WTC11 (cell line): ENCODE results near the gene PRRT1. TPM values are rescaled to one million over a fixed set of nuclear protein-coding genes. Genes with fewer than 3 reads are reported as not detected.
A peak's percentile ranks its signal among the peaks of the same experiment; 100 is the strongest.

Source experiments
- ATAC-seq: fragments of 200-7000 bp; cut with Tn5 transposase; 2 replicates; pipeline ENCODE4 v1.10.0; 2021; ENCODE audit warnings: mild to moderate bottlenecking, moderate library complexity
- CTCF ChIA-PET: fragments of 300-600 bp; sonication (Branson Sonifier 250); formaldehyde crosslinking; loops from one replicate; lab custom pipeline; 2021; ENCODE audit warnings: antibody characterized with exemption; lab: Charles Lee
- POLR2A ChIA-PET: fragments of 350-600 bp; sonication (Branson Sonifier 250); formaldehyde crosslinking; loops from one replicate; lab custom pipeline; 2021; ENCODE audit warnings: antibody characterized with exemption; lab: Charles Lee
- DNase-seq: peaks from one replicate; pipeline ENCODE4 v3.0.0; 2021; ENCODE audit warnings: low spot score
- H3K27ac Mint-ChIP-seq: 2 replicates; pipeline ENCODE4 v1.8.0; 2021; ENCODE audit warnings: mixed read lengths
- H3K27me3 Mint-ChIP-seq: 2 replicates; pipeline ENCODE4 v1.8.0; 2021; ENCODE audit warnings: low read depth, mild to moderate bottlenecking, moderate library complexity, mixed read lengths
- H3K36me3 Mint-ChIP-seq: 2 replicates; pipeline ENCODE4 v1.8.0; 2021; ENCODE audit warnings: mixed read lengths
- H3K4me1 Mint-ChIP-seq: 2 replicates; pipeline ENCODE4 v1.8.0; 2022; ENCODE audit warnings: mixed read lengths
- H3K4me3 Mint-ChIP-seq: 2 replicates; pipeline ENCODE4 v1.8.0; 2021; ENCODE audit warnings: mild to moderate bottlenecking, moderate library complexity, mixed read lengths
- H3K9me3 Mint-ChIP-seq: 2 replicates; pipeline ENCODE4 v1.8.0; 2021; ENCODE audit warnings: mixed read lengths
- ARID4B ChIP-seq: sonication (generic); formaldehyde crosslinking; IDR thresholded peaks from 2 replicates; pipeline ENCODE4 v1.8.0; 2023; ENCODE audit warnings: missing genetic modification reagents, mild to moderate bottlenecking, borderline replicate concordance
- ATF3 ChIP-seq: sonication (generic); formaldehyde crosslinking; conservative IDR thresholded peaks from 2 replicates; pipeline ENCODE4 v1.8.1; 2022; ENCODE audit warnings: mild to moderate bottlenecking, missing genetic modification reagents
- CBFB ChIP-seq: sonication (generic); formaldehyde crosslinking; IDR thresholded peaks from 2 replicates; pipeline ENCODE4 v1.8.1; 2022; ENCODE audit warnings: mild to moderate bottlenecking, low read depth, missing genetic modification reagents
- HMGXB4 ChIP-seq: sonication (generic); formaldehyde crosslinking; IDR thresholded peaks from 2 replicates; pipeline ENCODE4 v1.8.1; 2023; ENCODE audit warnings: mild to moderate bottlenecking, moderate library complexity, missing genetic modification reagents
- IRF1 ChIP-seq: sonication (generic); formaldehyde crosslinking; IDR thresholded peaks from 2 replicates; pipeline ENCODE4 v1.8.0; 2023; ENCODE audit warnings: missing genetic modification reagents
- KAT7 ChIP-seq: sonication (generic); formaldehyde crosslinking; IDR thresholded peaks from 2 replicates; pipeline ENCODE4 v1.8.1; 2023; ENCODE audit warnings: missing genetic modification reagents, mild to moderate bottlenecking, borderline replicate concordance
- MAX ChIP-seq: sonication (generic); formaldehyde crosslinking; IDR thresholded peaks from 2 replicates; pipeline ENCODE4 v1.8.0; 2022; ENCODE audit warnings: mild to moderate bottlenecking, missing genetic modification reagents
- NR1H2 ChIP-seq: sonication (generic); formaldehyde crosslinking; IDR thresholded peaks from 2 replicates; pipeline ENCODE4 v1.9.0; 2021; ENCODE audit warnings: mild to moderate bottlenecking, moderate library complexity, missing genetic modification reagents
- SOX15 ChIP-seq: fragments of 250-450 bp; sonication (Bioruptor Pico); IDR thresholded peaks from 2 replicates; pipeline ENCODE4 v1.9.0; 2021; ENCODE audit warnings: mild to moderate bottlenecking
- ZMAT4 ChIP-seq: fragments of 250-450 bp; sonication (Bioruptor Pico); IDR thresholded peaks from 2 replicates; pipeline ENCODE4 v1.9.0; 2021; ENCODE audit warnings: mild to moderate bottlenecking
- ZNF219 ChIP-seq: sonication (generic); formaldehyde crosslinking; IDR thresholded peaks from 2 replicates; pipeline ENCODE4 v1.8.0; 2023; ENCODE audit warnings: missing genetic modification reagents, mild to moderate bottlenecking, borderline replicate concordance
- ZNF416 ChIP-seq: fragments of 250-450 bp; sonication (Bioruptor Pico); IDR thresholded peaks from 2 replicates; pipeline ENCODE4 v1.9.0; 2021; ENCODE audit warnings: mild to moderate bottlenecking, inconsistent platforms
- ZNF532 ChIP-seq: fragments of 250-450 bp; sonication (Bioruptor Pico); IDR thresholded peaks from 2 replicates; pipeline ENCODE4 v1.9.0; 2021; ENCODE audit warnings: mild to moderate bottlenecking, borderline replicate concordance
- total RNA-seq: library from RNA; stranded (reverse); gene quantifications from 3 replicates; pipeline ENCODE4 v1.2.3, GENCODE V29; 2021

Gene PRRT1
- total RNA-seq, 1 experiment from 2014 or later, result 1.6 TPM

- no peak overlapping the region for H3K27ac Mint-ChIP-seq
These were observed 30.3 kb upstream of the PRRT1 start for GRCh38 chr6:32181915-32182529.

GRCh38 chr6:32181148-32181702 is 29.5 kb upstream of the PRRT1 start:
- Mint-ChIP-seq H3K4me3 (no peak overlapping the region; the same call in 1 of the 2 replicates), H3K4me1 (peaks cover 22% of the 10 kb centered on the region), H3K36me3 (peaks cover 24% of the 10 kb centered on the region), H3K9me3 (no peaks in the 10 kb centered on the region), H3K27ac (peak overlapping the region; percentile 23; the same call in 1 of the 2 replicates), H3K27me3 (no peaks in the 10 kb centered on the region)
- ChIA-PET CTCF (interaction anchor here (1.6 to 2.2 kb wide), 2 partner anchors 14 to 31 kb away, joined by 6 to 9 read pairs; no protein-coding TSS in a partner anchor), POLR2A (interaction anchor here (0.7 kb wide), 1 partner anchor 29 kb away, joined by 4 read pairs; no protein-coding TSS in a partner anchor)
- TF ChIP-seq ZNF416 (CRISPR knock-in tag) (no peak), KAT7 (CRISPR knock-in tag) (no peak), CBFB (CRISPR knock-in tag) (no peak), ARID4B (no peak), ZMAT4 (CRISPR knock-in tag) (no peak), IRF1 (CRISPR knock-in tag) (no peak)
- DNase-seq (no peak), ATAC-seq (no peak)

More at GRCh38 chr6:32181915-32182529, 30.3 kb upstream of the PRRT1 start:
- no peaks in the 10 kb centered on the region for H3K9me3 Mint-ChIP-seq
- POLR2A ChIA-PET, result interaction anchor here (0.5 to 0.7 kb wide), 2 partner anchors 30 to 47 kb away, joined by 3 to 4 read pairs; no protein-coding TSS in a partner anchor
- no peak for DNase-seq
- H3K36me3 Mint-ChIP-seq, result peaks cover 32% of the 10 kb centered on the region
- no peak overlapping the region for H3K4me3 Mint-ChIP-seq
- no peak for ATAC-seq
- peaks cover 14% of the 10 kb centered on the region for H3K4me1 Mint-ChIP-seq
- CTCF ChIA-PET, result interaction anchor here (0.9 to 2.2 kb wide), 6 partner anchors 9 to 135 kb away, joined by 3 to 9 read pairs (median 5); partner anchors contain the start of gene PBX2
- no peaks in the 10 kb centered on the region for H3K27me3 Mint-ChIP-seq
- no peak for TF ChIP-seq SOX15 (CRISPR knock-in tag)
- TF ChIP-seq NR1H2, result no peak

- no peak overlapping the region for H3K27ac Mint-ChIP-seq
- POLR2A ChIA-PET, result no interaction called here
- ATAC-seq, result no peak
- TF ChIP-seq HMGXB4 (no peak), ZNF219 (CRISPR knock-in tag) (no peak), MAX (CRISPR knock-in tag) (no peak), ATF3 (CRISPR knock-in tag) (no peak), ZMAT4 (CRISPR knock-in tag) (no peak), NR1H2 (no peak), ZNF532 (CRISPR knock-in tag) (no peak), KAT7 (CRISPR knock-in tag) (no peak)
These were observed 28.1 kb upstream of the PRRT1 start for GRCh38 chr6:32179766-32180405.

More at GRCh38 chr6:32179766-32180405, 28.1 kb upstream of the PRRT1 start:
- Mint-ChIP-seq H3K27me3 (no peaks in the 10 kb centered on the region), H3K4me1 (peaks cover 22% of the 10 kb centered on the region), H3K9me3 (no peaks in the 10 kb centered on the region), H3K4me3 (peak overlapping the region; percentile 82), H3K36me3 (peaks cover 23% of the 10 kb centered on the region)
- CTCF ChIA-PET, result no interaction called here
- no peak for DNase-seq
